GM12801 (cell line): Measurements from ENCODE around the gene HIVEP1.

Experiments
- CTCF ChIP-seq: IDR thresholded peaks from one replicate; pipeline ENCODE4 v1.5.1; 2011; ENCODE audit warnings: control low read depth; ENCODE audit not compliant: insufficient read length; ENCODE audit errors: extremely low read depth

Gene HIVEP1

GRCh38 chr6:12189150-12189549 is 177.0 kb downstream of the HIVEP1 start:
- TF ChIP-seq CTCF = no peak

GRCh38 chr6:12189661-12190060 is 177.5 kb downstream of the HIVEP1 start:
- no peak for TF ChIP-seq CTCF

DNA sequence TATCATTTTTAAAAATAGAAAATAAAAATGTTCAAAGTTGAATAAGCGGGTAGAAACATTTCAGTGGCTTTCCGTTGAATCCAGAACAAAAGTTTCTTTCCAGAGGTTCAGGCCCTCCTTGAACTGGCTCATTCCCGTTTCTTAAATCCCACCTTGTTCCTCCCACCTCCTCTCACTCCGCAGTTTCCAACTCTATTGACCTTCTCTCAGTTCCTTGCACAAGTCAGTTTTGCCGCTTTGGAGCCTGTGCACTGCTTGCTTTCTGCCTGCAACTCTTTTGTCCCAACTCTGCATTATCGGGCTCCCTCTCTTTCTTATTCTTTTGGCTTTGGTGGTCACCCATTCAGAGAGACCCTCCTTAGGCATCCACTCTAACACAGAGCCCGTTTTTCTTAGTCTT is 178.1 kb downstream of the HIVEP1 start:
- no peak for TF ChIP-seq CTCF

- TF ChIP-seq CTCF = no peak
These were observed 184.3 kb downstream of the HIVEP1 start for GRCh38 chr6:12196326-12196936.

DNA sequence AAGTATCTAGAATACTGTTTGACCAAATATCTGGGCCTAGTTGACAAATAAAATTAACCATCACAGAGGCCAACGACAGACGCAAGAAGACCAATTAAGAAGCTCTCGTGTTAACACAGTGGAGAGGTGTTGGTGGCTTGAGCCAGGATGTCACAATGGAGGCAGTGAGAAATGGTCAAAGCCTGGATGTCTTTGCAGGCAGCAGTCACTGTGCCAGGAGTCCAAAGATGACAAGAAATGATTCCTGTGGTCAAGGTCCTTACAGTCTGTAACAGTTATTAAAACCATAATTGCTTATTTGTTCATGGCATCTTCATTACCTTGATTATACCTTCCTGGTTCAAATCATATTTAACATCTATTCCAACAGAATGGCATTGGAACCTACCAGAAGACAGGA is 186.7 kb downstream of the HIVEP1 start:
- TF ChIP-seq CTCF = no peak

DNA sequence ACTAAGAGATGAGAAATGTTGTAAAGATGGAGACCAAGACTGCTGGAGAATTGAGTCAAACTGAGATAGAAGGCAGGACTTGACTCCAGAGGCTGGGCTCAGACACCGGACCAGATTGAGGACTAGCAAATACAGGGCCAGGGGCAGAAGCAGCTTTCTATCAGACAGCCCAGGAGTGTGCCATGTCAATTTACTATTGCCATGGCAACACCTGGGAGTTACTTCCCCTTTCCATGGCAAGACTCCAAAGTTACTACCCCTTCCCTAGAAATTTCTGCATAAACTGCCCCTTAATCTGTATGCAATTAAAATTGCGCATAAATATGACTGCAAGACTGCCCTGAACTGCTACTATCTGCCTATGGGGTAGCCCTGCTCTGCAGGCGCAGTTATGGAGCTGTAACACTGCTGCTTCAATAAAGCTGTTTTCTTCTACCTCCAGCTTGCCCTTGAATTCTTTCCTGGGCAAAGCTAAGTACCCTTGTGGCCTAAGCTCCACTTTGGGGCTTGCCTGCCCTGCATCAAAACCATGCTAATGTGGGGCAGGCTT is 188.0 kb downstream of the HIVEP1 start:
- TF ChIP-seq CTCF = no peak

- TF ChIP-seq CTCF = no peak
These were observed 188.6 kb downstream of the HIVEP1 start for GRCh38 chr6:12200761-12201160.

DNA sequence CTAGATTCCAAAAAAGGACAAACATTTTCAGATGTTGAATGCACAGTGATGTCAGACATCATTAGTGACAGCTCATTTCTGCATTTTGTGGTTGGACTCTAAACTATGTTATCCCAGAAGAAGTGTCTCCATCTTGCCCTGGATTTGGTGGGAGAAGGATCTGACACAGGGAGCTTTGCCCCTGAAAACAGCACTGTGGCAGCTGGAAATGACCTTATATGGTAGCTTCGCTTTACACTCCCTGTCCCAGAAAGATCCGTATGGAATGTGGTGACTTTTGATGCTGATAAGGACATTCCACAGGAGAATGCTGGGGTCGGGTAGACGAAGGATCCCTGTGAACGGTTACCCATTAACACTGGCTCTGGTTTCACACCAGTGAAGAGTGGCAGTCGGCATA is 190.9 kb downstream of the HIVEP1 start:
- TF ChIP-seq CTCF = no peak
